ENCODE data around the gene NKAIN1.
A peak's percentile ranks its signal among the peaks of the same experiment; 100 is the strongest.
"Not testable (repeated sequence)": the region's sequence is repeated elsewhere in the genome, so short reads cannot be mapped to it uniquely, and the experiment has no call there.

NKAIN1 gene

DNA sequence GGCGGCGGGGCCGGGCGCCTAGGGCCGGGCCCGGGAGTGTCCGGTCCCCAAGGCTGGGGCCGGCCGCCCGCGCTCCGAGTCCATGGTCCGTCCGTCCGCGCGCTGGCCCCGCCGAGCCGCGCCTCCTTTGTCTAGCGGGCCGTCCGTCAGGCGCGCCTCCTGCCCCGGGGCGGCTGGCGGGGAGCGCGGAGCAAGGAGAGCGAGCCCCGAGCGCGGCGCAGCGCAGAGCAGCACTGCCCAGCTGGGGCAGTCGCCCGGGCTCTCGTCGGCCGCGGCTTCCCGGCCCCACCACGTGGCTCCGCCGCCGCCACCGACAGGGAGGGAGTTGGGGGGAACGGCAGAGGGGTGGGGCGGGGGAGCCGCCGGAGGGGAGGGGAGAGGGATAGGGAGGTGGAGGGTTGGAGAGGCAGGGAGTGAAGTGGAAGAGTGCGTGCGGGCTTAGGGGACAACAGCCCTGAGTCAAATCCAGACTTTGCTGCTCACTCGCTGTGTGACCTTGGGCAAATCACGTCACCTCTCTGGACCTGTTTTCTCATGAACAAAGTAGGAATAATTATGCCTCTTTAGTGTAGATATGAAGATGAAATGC, at the start of gene NKAIN1:
Gene NKAIN1 (minus strand): TSS at position 235 of the 589 bp plus-strand sequence. CDS start 340 bp downstream, outside the sequence.
- DNase-seq, result peak in 20 of 51 donors; percentile 3 to 66 (median 21)

DNA sequence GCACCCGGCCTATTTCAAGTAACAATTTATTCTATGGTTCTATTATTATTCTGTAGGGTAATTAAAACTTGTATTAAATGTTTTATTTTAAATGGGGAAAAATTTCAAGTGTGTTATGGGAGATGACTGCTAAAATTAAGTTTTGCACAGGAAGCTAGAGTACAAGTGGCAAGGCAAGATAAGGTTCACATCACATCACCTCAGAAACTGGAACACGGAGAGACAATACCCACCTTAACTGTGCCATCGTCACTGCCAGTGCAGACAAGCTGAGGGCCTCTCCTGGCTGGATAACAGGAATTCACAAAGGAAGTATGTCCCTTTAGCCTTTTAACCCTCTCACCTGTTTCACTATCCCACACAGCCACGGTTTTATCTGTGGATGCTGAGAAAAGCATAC, 49.3 kb upstream of the NKAIN1 start:
- no peak for DNase-seq

DNA sequence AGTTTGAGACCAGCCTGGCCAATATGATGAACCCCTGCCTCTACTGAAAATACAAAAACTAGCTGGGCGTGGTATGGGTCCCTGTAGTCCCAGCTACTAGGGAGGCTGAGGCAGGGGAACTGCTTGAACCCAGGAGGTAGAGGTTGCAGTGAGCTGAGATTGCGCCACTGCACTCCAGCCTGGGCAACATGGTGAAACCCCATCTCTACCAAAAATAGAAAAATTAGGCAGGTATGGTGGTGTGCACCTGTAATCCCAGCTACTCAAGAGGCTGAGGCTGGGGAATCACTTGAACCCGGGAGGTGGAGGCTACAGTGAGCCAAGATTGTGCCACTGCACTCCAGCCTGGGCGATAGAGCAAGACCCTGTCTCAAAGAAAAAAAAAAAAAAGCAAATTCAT, 48.1 kb upstream of the NKAIN1 start:
- not testable (repeated sequence) for DNase-seq

DNA sequence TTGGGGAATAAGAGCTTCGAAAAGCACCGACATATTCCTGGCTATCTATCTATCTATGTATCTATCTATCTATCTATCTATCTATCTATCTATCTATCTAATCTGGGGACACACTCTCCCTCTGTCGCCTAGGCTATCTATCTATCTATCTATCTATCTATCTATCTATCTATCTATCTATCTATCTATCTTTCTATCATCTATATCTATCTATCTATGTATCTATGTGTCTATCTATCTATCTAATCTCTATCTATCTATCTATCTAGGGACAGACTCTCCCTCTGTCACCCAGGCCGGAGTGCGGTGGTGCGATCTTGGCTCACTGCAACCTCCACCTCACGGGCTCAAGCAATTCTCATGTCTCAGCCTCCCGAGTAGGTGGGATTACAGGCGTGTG, 42.7 kb upstream of the NKAIN1 start:
- DNase-seq, result not testable (repeated sequence)

DNA sequence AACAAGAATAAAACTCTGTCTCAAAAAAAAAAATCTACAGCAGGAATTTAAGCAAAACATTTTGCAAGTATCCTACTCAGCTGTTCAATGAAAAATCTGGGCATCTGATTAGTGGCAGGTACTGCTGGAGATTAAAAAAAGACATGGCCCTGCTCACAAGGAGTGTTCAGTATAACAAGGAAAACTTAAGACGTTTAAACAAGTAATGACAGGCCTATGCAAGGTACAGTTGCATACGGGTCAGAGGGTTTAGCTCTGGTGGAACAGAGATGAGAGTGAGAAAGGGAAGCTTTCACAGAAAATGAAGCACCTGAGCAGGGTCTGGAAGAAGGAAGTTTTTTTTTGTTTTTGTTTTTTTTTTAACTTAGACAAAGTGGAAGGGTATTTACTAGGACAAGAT, 33.9 kb upstream of the NKAIN1 start:
- no peak for DNase-seq

DNA sequence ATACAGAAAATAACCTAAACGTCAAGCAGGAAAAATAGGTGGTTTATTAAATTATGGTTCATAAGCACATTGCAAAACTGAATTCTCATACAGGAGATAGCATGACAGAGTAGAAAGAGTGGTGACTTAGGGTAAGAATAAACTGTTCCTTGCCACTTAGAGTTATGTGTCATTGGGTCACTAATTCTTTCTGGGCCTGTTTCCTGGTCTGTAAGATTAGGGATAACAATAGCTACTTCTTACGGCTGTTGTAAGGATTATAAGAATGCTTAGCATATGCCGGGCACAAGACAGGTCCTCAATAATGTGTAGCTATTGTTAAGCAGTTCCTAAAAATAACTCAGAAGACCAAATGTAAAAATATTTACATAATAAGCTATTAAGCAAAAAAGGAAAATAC, 32.7 kb upstream of the NKAIN1 start:
- no peak for DNase-seq

DNA sequence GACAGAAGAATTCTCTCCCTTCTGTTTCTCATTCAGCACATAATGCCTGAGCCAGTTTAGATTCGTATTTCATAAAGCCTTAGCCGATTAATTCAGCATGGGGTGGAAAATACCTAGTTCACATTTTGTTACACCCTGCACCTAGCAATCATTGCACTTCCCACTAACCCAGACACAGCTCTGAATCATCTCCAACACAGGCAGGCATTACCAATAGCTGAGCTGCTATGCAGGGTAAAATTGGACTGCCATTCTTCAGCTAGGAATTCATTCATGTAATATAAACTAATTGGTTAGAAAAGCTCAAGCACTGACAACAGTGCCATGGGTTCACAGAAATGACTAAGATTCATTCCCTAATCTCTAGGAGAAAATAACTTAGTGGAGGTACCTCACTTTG, 26.9 kb upstream of the NKAIN1 start:
- DNase-seq, result peak in 3 of 51 donors; percentile 2 to 24 (median 10)

DNA sequence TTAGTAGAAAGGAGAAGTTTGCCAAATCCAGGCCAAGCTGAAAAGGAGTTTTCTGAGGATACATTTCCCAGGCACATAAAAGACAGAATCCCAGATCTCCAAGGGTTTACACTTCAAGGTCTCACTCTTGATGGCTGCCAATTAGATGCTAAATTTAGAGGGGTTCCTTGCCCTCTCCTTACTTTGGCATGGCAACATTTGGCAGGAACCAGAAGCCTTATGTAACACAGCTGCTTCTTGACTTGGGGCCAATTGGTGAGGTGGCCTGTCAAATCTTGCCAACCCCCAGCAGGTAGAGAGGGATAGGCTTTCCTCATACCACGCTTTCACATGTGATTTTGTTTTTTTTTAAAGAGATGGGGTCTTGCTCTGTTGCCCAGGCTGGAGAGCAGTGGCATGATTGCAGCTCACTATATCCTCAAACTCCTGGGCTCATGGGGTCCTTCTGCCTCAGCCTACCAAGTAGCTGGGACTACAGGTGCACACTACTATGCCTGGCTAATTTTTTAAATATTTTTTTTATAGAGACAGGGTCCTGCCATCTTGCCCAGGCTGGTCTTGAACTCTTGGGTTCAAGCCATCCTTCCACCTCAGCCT, 25.2 kb upstream of the NKAIN1 start:
- peak in 1 of 51 donors; percentile 4 for DNase-seq

DNA sequence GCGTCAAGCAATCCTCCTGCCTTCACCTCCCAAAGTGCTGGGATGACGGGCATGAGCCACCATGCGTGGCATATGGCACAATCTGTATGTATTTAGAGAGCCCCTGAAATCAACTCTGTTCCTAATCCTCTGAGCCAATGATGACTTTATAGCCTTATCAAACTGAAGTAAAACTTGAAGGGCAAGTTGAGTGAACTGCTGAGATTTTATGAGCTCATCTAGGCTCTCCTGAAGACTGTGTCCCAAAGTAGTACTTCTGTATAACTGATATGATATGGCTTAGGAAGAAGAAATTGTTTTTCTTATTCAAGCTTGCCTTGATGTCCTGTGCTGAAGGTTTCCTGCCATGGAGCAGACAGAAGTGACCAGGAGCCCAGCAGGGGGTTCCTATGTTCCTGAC, 23.7 kb upstream of the NKAIN1 start:
- no peak for DNase-seq

DNA sequence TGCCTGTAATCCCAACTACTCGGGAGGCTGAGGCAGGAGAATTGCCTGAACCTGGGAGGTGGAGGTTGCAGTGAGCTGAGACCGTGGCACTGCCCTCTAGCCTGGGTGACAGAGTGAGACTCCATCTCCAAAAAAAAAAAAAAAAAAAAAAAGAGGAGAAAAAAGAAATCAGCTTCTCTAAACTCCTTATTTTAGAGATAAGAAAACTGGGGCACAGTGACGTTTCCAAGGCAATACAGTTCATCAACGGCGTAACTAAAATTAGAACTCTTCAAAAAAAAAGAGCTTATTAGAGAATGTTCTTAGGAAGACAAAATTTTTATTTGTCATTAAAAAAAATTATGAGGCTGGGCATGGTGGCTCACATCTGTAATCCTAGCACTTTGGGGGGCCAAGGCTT, 22.7 kb upstream of the NKAIN1 start:
- DNase-seq, result not testable (repeated sequence)

DNA sequence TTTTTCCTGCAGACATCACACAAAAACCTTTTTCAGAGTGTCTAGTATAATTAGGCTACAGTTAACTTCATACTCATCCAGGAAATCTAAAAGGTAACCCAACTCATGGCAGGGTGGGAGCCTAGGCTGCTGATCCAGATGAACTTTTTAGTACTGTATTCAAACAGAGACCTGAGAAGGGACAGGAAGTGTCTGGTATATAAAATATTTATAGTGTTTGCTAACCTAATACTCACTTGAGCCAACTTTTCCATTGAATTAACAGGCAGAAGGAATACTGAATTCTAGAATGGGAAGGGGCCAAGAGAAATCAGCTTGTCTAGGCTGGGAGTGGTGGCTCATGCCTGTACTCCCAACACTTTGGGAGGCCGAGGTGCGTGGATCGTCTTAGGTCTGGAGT, 22.2 kb upstream of the NKAIN1 start:
- DNase-seq, result no peak

DNA sequence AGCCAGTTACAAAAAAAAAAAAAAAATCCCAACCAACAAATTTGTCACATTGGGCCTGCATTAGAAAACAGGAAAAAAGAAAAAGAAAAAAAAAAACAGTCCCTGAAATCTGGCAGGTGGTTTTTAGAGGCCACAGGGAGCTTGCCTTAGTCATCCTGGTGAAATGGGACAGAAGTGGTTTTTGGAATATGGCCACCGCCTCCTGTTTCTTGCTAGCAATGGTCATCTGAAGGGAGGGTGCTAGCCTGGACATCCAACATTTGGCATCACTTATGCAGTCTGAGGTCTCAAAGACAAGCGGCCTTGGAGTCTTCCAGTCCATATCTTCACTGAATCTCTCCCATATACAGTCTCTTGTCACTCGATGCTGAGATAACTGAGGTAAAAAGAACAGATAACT, 20.1 kb upstream of the NKAIN1 start:
- no peak for DNase-seq

DNA sequence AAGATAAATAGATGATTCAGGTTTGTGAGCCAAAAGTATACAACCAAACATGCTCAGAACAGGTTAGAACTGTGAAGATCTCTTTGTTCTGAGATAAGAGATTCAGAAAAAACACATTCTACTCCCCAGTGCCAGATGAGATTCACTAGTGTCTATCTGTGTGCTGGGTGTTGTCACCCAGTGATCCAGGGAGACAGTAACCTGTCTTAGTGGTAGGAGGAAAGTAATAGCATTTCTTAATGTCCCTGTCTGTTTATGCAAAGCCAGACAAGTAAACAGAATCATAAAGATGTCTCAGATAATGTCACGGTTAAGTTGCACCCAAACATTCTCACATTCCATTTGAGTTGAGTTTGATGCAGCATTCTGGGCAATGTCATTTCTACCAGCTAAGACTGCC, 18.9 kb upstream of the NKAIN1 start:
- no peak for DNase-seq

DNA sequence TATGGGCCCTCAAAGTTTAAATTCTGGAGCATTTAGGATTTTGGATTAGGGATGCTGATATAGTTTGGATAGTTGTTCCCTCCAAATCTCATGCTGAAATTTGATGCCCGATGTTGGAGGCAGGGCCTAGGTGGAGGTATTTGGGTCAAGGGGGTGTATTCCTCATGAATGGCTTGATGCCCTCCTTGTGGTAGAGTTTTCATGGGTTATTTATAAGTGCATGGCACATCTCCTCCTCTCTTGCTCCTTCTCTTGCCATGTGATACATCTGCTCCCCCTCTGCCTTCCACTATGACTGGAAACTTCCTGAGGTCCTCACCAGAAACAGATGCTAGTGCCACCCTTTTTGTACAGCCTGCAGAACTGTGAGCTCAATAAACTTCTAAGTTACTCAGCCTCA, 17.5 kb upstream of the NKAIN1 start:
- no peak for DNase-seq

DNA sequence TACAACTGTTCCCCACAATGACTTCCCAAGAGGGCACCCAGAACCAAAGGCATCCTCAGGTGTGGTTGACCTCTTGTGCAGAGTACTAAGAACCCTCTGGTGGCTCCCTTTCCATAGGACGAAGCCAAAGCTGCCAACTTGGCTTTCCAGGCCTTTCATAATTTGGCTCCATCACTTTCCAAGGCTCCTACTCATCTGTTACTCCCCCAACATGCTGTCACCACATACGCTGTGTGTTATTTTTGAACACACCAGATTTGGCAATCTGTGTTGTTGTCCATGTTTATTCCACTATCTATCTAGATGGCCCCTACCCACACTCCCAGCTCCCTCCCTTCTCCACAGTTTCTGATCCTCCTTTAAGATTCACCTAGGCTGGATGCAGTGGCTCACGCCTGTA, 10.2 kb upstream of the NKAIN1 start:
- peak in 1 of 51 donors; percentile 11 for DNase-seq

DNA sequence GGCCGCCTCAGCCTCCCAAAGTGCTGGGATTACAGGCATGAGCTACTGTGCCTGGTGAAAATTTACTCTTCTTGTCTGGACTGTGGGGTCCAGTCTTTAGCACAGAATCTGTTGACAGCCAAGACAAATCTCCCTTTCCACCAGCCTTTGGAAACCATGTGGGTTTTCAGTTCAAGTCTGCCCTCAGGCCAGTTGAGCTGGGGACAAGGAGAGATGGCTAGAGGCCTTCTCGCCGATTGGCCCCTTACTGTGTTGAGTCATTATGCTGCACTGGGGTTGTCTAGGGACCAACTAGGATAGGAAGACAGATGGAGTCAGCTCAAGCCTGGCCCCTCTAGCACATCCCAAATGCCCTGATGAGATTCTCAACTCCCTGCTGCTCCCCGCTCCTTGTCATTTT, 8.6 kb upstream of the NKAIN1 start:
- no peak for DNase-seq

DNA sequence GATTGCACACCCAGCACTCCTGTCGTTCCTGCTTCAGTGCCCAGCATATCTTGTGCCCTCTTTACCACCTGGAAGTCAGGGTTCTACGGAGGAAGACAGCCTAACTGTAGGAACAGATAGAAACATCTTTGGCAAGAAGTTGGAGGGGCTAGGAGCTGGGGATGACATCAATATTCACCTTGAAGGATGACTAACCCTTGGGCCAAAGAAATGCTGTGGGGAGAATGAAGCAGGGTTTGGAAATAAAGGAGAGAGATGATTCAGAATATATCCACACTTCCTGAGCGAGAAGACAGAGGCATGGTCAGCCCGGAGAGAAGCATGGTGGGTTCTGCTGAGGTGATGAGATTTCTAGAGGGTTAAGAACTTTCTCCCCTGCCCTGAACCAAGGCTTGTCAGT, 4.6 kb upstream of the NKAIN1 start:
- no peak for DNase-seq

DNA sequence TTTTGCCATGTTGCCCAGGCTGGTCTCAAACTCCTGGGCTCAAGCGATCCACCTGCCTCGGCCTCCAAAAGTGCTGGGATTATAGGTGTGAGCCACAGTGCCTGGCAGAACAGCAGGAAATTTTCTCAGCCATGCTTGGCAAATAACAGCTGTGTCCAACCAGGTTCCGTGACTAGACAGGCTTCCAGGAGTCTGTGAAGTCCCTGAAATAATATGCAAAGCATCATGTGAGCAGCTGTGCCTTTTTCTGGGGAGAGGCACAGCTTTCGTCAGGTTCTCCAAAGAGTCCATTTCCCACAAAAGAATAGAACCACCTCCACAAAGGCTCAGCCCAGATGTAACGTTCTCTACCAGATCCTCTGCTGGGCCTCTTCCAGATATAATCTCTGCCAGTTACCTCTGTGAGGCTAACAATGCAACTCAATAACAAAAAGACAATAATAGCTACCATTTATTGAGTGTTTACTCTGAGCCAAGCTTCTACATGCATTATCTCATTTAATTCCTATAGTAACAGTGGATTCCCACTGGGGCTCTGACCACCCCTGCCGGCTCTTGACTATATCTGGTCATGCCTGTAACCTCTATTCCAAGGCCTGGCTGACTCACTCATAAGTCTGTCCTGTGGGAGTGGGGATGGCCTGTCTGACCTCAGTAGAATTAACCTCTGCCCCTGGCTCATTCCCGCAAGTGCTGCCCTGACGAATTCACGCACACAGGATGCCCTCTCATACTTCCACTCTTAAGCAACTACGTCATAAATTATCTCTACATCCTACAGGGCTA, 4.0 kb upstream of the NKAIN1 start:
- DNase-seq, result peak in 1 of 51 donors; percentile 38

DNA sequence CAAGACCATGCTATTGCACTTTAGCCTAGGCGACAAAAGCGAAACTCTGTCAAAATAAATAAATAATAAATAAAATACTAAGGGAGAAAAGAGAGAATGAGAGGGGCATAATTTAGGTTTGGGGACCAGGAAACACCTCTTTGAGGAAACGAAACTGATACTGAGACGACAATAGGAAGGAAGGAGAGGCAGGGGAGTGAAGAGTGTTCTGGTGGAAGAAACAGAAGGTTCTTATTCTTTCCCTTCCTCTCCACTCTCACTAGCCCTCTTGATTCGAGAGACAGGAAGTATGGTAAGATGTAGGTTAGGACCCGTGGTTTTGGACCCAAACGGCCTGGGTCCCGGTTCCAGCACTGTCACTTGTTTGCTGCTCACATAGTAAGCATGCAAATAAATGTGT, 1.6 kb upstream of the NKAIN1 start:
- no peak for DNase-seq

DNA sequence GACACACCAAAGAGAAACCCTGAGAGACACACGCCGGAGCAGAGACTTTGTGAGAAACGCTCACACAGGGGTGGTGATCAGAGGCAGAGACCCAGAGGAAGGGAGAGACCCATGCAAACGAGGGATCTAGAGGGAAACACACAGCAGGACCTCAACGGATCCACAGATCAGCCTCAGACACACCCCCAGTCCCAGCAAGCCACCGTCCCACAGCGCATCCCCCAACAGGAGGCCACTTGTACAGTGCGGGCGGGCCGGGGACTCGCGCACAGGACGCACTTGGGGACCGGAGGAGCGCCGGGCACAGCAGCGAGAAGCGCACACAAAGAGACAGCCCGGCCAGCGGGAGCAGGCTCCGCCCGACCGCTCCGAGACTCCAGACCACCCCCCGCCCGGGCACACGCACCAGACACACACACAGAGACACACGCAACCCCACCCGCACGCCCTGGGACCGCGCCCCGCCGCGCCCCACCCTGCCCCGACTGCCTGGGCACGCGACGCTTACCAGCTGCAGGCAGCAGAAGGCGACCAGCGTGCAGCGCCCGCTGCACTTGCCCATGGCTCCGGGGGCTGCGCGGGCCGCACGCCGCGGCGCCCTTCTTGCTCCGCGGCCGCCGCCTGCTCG, 587 bp downstream of the NKAIN1 start:
- peak in 18 of 51 donors; percentile 7 to 54 (median 29) for DNase-seq

DNA sequence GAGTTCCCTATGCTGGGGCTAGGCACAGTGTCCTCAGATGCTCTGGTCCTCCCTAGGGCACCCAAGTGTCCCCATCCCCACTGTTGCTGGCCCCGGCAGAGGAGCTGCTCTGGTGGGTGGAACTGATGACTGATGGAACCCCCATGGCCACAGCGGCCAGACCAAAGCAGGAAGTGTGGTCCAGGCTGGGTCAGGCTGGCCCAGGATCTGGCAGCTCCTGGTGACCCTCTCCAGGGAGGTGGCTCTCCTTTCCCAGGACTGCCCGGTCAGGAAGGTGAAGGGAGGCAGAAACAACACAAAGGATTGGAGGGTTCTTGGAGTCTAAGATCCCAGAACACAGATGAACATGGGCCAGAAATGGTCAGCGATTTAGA, 1.1 kb downstream of the NKAIN1 start:
- DNase-seq, result no peak

DNA sequence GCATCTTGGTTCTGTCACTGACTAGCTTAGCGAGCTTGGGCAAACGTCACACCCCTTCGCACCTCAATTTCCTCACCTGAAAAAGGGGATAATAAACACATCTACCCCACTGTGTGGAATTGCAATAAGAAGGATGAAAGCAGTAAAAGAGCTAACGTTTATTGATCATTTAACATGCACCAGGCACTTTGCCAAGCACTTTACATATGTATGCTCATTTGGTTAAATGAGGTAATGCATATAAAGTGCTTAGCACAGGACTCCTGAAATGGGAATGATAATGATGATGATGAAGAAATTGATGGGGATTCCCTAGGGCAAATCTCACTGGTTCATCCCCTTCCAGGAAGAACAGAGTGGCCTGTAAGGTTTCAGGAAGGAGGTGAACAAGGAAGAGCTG, 4.8 kb downstream of the NKAIN1 start:
- no peak for DNase-seq
